Measurements from ENCODE around the gene NPAS3. TPM values are rescaled to one million over a fixed set of nuclear protein-coding genes. Genes with fewer than 3 reads are reported as not detected.

NPAS3 gene
- total and polyA plus RNA-seq, 4 donors, result 0.07 to 0.09 (median 0.08) TPM; not detected in 1

DNA sequence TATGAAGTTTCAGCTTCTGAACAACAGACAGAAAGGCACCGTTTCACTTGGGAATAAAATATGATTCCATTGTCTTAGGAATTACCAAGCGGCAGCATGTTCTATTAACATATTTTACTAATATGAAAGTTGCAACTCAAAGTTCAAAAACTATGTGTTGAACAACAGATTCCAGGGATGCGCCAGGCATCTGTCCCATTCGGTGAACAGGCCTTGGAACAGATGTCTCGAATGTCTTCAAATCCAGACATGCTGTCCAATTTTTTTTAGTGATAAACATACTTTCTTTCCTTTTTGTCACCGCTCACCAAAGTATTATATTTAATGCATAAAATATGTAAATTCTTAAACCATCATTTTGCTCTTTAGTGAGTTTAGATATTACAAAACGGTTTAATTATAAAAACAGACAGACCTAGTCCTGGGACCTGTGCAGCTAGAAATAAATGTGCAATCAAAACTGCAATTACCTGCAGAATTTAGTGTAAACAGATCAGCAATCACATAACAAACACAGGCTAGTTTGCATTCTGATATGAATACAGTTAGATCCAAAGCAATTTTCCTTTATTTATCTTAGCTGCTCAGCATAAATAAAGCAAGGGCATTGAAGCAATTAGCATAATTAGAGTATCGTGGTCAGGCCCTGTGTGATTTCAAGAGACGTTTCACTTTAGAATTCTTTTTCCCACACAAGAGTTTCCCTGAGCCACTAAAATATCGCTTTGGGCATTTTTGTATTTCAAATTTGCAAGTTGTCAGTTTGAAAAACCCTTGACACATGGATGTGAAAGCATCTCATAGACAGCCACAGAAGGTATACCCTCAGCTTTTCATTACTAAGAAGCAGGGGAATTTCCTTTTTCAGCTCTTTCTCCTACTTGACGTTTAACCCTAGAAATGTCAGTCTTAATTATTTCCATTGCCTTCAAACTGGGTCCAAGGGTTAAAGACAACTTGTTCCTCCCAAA lies 591.4 kb downstream of the NPAS3 start:
- no peaks in the 10 kb centered on the region for H3K27me3 ChIP-seq (ENCODE audit: control insufficient read depth in 4 of 4, insufficient read depth in 4 of 4, low read length in 3 of 4)
- DNase-seq (ENCODE audit: low spot score), result no peak
- 70% methylated on average over 11 of the region's 11 CpGs for WGBS
- peaks cover 0 to 1% (median 0%) of the 10 kb centered on the region in 4 donors for H3K4me1 ChIP-seq (ENCODE audit: control insufficient read depth in 4 of 4, insufficient read depth in 4 of 4, low read length in 3 of 4)
- no peak overlapping the region for H3K9ac ChIP-seq (ENCODE audit: low read depth in 1 of 2, low read length in 2 of 2)
- no peak overlapping the region for H3K4me3 ChIP-seq (ENCODE audit: low read depth in 1 of 3, low read length in 3 of 3)
- no peaks in the 10 kb centered on the region for H3K36me3 ChIP-seq (ENCODE audit: control insufficient read depth in 4 of 4, insufficient read depth in 3 of 4, low read depth in 1 of 4, low read length in 3 of 4)
- H3K9me3 ChIP-seq (ENCODE audit: control insufficient read depth in 4 of 4, low read length in 3 of 4), result no peaks in the 10 kb centered on the region
- TF ChIP-seq, protein P1, sequence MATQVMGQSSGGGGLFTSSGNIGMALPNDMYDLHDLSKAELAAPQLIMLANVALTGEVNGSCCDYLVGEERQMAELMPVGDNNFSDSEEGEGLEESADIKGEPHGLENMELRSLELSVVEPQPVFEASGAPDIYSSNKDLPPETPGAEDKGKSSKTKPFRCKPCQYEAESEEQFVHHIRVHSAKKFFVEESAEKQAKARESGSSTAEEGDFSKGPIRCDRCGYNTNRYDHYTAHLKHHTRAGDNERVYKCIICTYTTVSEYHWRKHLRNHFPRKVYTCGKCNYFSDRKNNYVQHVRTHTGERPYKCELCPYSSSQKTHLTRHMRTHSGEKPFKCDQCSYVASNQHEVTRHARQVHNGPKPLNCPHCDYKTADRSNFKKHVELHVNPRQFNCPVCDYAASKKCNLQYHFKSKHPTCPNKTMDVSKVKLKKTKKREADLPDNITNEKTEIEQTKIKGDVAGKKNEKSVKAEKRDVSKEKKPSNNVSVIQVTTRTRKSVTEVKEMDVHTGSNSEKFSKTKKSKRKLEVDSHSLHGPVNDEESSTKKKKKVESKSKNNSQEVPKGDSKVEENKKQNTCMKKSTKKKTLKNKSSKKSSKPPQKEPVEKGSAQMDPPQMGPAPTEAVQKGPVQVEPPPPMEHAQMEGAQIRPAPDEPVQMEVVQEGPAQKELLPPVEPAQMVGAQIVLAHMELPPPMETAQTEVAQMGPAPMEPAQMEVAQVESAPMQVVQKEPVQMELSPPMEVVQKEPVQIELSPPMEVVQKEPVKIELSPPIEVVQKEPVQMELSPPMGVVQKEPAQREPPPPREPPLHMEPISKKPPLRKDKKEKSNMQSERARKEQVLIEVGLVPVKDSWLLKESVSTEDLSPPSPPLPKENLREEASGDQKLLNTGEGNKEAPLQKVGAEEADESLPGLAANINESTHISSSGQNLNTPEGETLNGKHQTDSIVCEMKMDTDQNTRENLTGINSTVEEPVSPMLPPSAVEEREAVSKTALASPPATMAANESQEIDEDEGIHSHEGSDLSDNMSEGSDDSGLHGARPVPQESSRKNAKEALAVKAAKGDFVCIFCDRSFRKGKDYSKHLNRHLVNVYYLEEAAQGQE (IDR thresholded peaks at IDR 0.05), result no peak
- TF ChIP-seq SP1 (IDR thresholded peaks at IDR 0.05), result no peak
- TF ChIP-seq FOXA2 (IDR thresholded peaks at IDR 0.05), result no peak
- TF ChIP-seq, protein P2, sequence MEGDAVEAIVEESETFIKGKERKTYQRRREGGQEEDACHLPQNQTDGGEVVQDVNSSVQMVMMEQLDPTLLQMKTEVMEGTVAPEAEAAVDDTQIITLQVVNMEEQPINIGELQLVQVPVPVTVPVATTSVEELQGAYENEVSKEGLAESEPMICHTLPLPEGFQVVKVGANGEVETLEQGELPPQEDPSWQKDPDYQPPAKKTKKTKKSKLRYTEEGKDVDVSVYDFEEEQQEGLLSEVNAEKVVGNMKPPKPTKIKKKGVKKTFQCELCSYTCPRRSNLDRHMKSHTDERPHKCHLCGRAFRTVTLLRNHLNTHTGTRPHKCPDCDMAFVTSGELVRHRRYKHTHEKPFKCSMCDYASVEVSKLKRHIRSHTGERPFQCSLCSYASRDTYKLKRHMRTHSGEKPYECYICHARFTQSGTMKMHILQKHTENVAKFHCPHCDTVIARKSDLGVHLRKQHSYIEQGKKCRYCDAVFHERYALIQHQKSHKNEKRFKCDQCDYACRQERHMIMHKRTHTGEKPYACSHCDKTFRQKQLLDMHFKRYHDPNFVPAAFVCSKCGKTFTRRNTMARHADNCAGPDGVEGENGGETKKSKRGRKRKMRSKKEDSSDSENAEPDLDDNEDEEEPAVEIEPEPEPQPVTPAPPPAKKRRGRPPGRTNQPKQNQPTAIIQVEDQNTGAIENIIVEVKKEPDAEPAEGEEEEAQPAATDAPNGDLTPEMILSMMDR (IDR thresholded peaks at IDR 0.05; ENCODE audit: low read depth, low read length, missing input control), result no peak
- H3K27ac ChIP-seq (ENCODE audit: low read depth in 1 of 2, low read length in 2 of 2), result no peak overlapping the region

DNA sequence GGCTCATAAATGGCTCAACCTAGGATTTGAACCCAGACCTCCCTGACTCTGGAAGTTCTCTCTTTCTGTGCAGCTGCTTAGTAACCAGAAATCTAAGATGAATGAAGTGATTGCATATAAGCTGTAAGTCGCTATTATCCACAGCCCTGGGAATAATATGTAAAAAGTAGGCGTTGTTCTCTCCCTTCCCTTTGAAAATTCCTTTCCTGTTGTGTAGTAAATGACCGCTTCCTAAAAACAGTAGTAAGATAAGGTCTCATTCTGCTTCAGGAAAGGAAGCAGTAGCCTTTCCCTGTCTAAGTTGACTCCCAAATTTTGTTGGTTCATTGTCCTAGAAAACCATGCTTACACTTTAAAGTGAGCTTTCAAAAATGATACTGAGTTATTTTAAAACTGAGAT lies 593.9 kb downstream of the NPAS3 start:
- no peaks in the 10 kb centered on the region for H3K27me3 ChIP-seq (ENCODE audit: control insufficient read depth in 4 of 4, insufficient read depth in 4 of 4, low read length in 3 of 4)
- no peaks in the 10 kb centered on the region for H3K4me1 ChIP-seq (ENCODE audit: control insufficient read depth in 4 of 4, insufficient read depth in 4 of 4, low read length in 3 of 4)
- 55% methylated on average over 3 of the region's 3 CpGs for WGBS
- TF ChIP-seq SP1 (IDR thresholded peaks at IDR 0.05), result peak; percentile 15
- no peak for TF ChIP-seq NR2F2 (IDR thresholded peaks at IDR 0.05)
- TF ChIP-seq, protein P3, sequence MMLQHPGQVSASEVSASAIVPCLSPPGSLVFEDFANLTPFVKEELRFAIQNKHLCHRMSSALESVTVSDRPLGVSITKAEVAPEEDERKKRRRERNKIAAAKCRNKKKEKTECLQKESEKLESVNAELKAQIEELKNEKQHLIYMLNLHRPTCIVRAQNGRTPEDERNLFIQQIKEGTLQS (IDR thresholded peaks at IDR 0.05), result no peak
- TF ChIP-seq, protein P4, sequence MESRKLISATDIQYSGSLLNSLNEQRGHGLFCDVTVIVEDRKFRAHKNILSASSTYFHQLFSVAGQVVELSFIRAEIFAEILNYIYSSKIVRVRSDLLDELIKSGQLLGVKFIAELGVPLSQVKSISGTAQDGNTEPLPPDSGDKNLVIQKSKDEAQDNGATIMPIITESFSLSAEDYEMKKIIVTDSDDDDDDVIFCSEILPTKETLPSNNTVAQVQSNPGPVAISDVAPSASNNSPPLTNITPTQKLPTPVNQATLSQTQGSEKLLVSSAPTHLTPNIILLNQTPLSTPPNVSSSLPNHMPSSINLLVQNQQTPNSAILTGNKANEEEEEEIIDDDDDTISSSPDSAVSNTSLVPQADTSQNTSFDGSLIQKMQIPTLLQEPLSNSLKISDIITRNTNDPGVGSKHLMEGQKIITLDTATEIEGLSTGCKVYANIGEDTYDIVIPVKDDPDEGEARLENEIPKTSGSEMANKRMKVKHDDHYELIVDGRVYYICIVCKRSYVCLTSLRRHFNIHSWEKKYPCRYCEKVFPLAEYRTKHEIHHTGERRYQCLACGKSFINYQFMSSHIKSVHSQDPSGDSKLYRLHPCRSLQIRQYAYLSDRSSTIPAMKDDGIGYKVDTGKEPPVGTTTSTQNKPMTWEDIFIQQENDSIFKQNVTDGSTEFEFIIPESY (IDR thresholded peaks at IDR 0.05), result no peak
- no peak for DNase-seq (ENCODE audit: low spot score)
- no peak overlapping the region for H3K9ac ChIP-seq (ENCODE audit: low read depth in 1 of 2, low read length in 2 of 2)
- no peaks in the 10 kb centered on the region for H3K9me3 ChIP-seq (ENCODE audit: control insufficient read depth in 4 of 4, low read length in 3 of 4)
- no peak overlapping the region for H3K4me3 ChIP-seq (ENCODE audit: low read depth in 1 of 3, low read length in 3 of 3)
- H3K36me3 ChIP-seq (ENCODE audit: control insufficient read depth in 4 of 4, insufficient read depth in 3 of 4, low read depth in 1 of 4, low read length in 3 of 4), result no peaks in the 10 kb centered on the region
- H3K27ac ChIP-seq (ENCODE audit: low read depth in 1 of 2, low read length in 2 of 2), result no peak overlapping the region

Data from liver (tissue), 9 donors.